ENCODE results near the gene PLBD2.

GRCh38 chr12:113341535-113341934 lies 16.9 kb upstream of the PLBD2 start:
- TF ChIP-seq, protein P1, sequence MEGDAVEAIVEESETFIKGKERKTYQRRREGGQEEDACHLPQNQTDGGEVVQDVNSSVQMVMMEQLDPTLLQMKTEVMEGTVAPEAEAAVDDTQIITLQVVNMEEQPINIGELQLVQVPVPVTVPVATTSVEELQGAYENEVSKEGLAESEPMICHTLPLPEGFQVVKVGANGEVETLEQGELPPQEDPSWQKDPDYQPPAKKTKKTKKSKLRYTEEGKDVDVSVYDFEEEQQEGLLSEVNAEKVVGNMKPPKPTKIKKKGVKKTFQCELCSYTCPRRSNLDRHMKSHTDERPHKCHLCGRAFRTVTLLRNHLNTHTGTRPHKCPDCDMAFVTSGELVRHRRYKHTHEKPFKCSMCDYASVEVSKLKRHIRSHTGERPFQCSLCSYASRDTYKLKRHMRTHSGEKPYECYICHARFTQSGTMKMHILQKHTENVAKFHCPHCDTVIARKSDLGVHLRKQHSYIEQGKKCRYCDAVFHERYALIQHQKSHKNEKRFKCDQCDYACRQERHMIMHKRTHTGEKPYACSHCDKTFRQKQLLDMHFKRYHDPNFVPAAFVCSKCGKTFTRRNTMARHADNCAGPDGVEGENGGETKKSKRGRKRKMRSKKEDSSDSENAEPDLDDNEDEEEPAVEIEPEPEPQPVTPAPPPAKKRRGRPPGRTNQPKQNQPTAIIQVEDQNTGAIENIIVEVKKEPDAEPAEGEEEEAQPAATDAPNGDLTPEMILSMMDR (IDR thresholded peaks at IDR 0.05): no peak
- TF ChIP-seq POLR2A (IDR thresholded peaks at IDR 0.05): no peak
